ENCODE results near the gene RNF40.

RNF40 gene

DNA sequence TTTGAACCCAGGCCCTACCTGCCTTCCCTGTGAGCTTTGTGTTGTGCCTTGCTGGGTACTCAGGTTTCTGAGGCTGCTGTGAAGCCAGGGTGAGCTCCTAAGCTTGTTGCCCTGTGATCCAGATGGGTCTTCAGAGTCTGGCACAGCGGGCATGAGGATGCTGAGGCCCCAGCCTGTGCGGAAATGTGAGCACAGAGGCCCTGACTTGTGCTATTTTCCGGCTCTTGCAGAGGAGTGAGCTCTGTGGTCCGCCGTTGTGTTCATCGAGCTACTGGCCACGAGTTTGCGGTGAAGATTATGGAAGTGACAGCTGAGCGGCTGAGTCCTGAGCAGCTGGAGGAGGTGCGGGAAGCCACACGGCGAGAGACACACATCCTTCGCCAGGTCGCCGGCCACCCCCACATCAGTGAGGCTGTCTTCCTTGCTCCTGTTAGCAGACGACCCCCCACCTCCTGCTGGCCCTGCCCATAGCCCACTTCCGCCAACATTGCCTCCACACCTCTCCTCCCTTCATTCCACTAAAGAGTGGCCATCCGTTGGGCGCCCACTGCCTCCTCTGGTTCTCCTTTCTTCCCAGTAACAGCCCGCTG lies 11.2 kb upstream of the RNF40 start:
- H3K9me3 Mint-ChIP-seq: no peaks in the 10 kb centered on the region
- no peaks in the 10 kb centered on the region for H3K27me3 Mint-ChIP-seq
- H3K4me1 Mint-ChIP-seq: peaks cover 18% of the 10 kb centered on the region
- no peak overlapping the region for H3K27ac Mint-ChIP-seq
- no peaks in the 10 kb centered on the region for H3K36me3 Mint-ChIP-seq
- H3K4me3 Mint-ChIP-seq: no peak overlapping the region

DNA sequence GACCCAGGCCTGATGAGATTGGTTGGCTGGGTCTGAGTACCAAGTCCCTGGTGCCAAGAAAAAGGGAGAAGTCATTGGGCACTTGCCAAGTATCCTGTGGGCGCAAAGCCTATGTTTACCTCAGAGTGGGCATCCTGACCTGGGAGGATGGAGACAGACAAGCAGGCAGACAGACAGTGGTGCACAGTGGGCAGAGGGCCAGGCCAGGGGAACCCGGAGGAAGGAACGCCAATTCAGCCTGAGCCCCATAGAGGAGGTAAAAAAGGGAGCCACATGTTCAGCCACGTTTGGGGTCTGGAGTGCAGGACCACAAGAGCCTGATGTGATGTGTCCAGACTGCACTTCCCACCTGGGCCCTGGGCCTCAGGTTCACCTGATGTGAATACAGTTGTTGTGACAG lies 8.5 kb upstream of the RNF40 start:
- H3K9me3 Mint-ChIP-seq: no peaks in the 10 kb centered on the region

DNA sequence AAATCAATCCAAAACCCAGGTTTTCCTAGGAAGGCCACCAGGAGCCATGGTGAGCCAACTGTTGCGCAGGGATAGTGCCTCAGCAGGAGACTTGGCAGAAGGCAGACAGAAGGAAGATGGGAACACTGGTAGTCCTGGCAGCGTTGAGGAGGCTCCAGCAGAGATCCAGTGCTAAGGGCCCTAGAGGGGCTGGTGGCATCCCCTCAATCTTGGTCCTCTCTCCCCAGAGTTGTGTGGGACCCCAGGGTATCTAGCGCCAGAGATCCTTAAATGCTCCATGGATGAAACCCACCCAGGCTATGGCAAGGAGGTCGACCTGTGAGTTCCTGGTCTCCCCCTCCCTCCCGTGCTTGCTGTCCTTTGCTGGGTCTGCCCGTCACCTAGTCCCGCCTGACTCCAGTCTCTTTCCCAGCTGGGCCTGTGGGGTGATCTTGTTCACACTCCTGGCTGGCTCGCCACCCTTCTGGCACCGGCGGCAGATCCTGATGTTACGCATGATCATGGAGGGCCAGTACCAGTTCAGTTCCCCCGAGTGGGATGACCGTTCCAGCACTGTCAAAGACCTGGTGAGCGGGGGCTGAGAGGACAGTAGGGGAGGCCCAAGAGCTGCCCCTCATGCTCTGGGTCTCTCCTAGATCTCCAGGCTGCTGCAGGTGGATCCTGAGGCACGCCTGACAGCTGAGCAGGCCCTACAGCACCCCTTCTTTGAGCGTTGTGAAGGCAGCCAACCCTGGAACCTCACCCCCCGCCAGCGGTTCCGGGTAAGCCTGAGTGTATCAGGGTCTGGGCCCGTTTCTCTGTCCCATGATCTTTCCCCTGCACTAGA lies 6.0 kb upstream of the RNF40 start:
- Mint-ChIP-seq H3K4me3 (no peak overlapping the region), H3K4me1 (peaks cover 8% of the 10 kb centered on the region), H3K27me3 (no peaks in the 10 kb centered on the region), H3K27ac (no peak overlapping the region), H3K36me3 (peaks cover 2% of the 10 kb centered on the region), H3K9me3 (no peaks in the 10 kb centered on the region)

More for the DNA sequence above, 8.5 kb upstream of the RNF40 start:
- H3K4me1 Mint-ChIP-seq: peaks cover 10% of the 10 kb centered on the region
- no peaks in the 10 kb centered on the region for H3K27me3 Mint-ChIP-seq
- H3K36me3 Mint-ChIP-seq: peaks cover 2% of the 10 kb centered on the region
- no peak overlapping the region for H3K27ac Mint-ChIP-seq
- no peak overlapping the region for H3K4me3 Mint-ChIP-seq

DNA sequence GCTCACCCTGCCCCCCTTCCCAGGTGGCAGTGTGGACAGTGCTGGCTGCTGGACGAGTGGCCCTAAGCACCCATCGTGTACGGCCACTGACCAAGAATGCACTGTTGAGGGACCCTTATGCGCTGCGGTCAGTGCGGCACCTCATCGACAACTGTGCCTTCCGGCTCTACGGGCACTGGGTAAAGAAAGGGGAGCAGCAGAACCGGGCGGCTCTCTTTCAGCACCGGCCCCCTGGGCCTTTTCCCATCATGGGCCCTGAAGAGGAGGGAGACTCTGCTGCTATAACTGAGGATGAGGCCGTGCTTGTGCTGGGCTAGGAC lies 5.4 kb upstream of the RNF40 start:
- Mint-ChIP-seq H3K4me3 (no peak overlapping the region), H3K9me3 (no peaks in the 10 kb centered on the region), H3K27ac (no peak overlapping the region), H3K4me1 (peaks cover 9% of the 10 kb centered on the region), H3K36me3 (peaks cover 2% of the 10 kb centered on the region), H3K27me3 (no peaks in the 10 kb centered on the region)

DNA sequence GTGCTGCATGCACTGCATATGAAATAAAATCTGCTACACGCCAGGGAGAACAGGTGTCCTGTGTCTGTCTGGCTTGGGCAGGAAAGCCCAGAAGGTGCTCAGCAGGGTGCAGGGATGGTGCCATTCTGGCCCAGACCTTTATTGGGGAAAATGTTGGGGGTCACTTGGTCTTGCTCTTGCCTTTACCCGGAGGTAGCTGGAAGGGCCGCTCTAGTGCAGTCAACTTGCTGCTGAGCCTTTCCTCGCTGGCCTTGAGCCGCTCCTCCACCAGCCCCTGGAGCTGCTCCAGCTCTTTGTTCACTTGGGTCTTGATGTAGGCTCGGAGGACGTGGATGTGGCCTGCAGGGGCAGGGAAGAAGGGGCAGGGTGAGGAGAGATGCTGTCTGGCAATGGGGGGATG lies 4.8 kb upstream of the RNF40 start:
- Mint-ChIP-seq H3K4me1 (peaks cover 9% of the 10 kb centered on the region), H3K27me3 (no peaks in the 10 kb centered on the region), H3K27ac (no peak overlapping the region), H3K36me3 (peaks cover 2% of the 10 kb centered on the region), H3K4me3 (no peak overlapping the region), H3K9me3 (no peaks in the 10 kb centered on the region)

DNA sequence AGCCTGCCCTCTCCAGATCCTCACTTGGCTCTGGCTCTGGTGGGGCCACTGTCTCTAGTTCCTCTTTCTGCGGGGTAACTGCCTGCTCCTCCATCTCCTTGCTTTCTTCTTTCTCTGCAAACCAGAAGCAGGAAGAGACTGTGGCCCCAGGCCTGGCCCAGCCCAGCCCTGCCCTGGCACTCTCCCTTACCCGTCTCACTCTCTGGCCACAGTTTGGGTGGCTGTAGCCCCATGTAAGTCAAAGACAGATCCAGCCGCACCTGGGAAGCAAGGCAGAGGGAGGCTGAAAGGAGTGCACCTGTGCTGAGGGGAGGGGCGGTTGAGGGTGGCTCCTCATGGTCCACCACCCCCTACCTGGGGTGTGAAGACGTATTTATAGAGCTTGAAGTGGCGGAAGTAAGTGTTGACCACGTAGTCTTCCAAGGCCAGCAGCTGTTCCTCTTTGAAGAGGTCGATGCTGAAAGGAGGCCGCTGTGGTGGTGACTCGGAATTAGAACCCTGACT lies 3.1 kb upstream of the RNF40 start:
- Mint-ChIP-seq H3K27ac (peak overlapping the region; percentile 46), H3K4me1 (peaks cover 22% of the 10 kb centered on the region), H3K4me3 (peak overlapping the region; percentile 7), H3K36me3 (peaks cover 2% of the 10 kb centered on the region), H3K27me3 (no peaks in the 10 kb centered on the region), H3K9me3 (no peaks in the 10 kb centered on the region)

DNA sequence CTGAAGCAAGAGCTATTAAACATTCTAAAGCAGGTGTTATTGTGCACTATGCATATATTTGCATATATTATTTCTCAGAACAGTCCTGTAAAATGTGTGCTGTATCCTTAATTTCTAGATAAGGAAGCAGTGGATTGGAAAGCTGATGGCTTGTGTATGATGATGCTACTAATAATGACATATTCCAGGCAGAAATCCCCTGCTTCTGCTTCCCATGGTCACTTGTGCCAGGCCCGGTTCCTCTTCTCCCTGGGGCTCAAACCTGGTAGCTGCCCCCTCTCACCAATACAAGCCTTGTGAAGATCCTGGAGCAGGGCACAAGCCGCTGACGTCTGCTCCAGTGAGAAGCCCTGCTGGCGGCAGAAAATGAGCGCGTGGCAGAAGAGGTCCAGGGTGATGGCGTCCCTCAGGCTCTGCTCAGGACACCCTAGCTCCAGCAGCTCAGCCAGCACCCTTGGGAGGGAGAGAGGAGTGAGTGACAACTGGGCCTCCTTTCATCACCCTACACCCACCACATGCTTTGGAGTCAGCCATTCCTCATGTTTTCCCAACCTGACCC lies 2.0 kb upstream of the RNF40 start:
- H3K36me3 Mint-ChIP-seq: peaks cover 2% of the 10 kb centered on the region
- no peaks in the 10 kb centered on the region for H3K27me3 Mint-ChIP-seq
- peak overlapping the region; percentile 96 for H3K4me3 Mint-ChIP-seq
- H3K4me1 Mint-ChIP-seq: peaks cover 22% of the 10 kb centered on the region
- H3K9me3 Mint-ChIP-seq: no peaks in the 10 kb centered on the region
- H3K27ac Mint-ChIP-seq: no peak overlapping the region

DNA sequence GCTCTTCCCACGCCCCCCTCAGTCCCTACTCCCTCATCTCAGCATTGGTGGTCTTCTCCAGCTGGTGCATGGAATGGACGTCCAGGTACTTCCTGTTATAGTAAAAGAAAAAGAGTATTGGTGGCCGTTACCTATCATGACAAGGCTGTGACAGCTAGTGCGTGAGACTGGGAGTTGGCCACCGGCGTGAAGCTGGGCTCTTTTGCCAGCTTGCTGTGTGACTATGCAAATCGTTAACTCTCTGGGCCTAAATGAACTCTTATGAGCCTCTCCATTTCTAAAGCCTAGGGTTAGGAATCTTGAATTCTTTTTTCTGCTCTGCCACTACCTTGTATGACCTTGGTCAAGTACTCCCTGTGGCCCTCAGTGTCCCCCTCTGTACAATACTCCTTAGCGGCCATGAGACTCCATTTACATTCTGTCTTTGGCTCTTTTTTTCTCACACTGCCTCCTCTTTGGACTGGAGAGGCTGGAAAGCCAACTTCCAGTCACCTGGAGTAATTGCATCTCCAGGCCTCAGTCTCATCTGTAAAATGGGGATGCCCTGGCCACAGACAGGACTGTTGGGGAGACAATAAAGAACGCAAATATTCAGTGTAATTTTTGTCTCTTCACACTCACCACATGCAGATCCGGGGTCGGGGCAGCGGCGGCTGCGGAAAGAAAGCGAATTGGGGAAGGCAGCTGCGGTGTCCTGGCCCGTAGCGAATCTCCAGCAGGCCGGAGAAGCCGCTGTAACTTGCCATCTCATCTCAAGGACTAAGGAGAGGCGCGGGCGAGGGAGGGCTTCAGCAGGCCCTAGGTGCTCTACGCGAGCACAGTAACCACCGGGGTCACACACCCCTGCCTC lies 1.3 kb upstream of the RNF40 start:
- peaks cover 22% of the 10 kb centered on the region for H3K4me1 Mint-ChIP-seq
- H3K36me3 Mint-ChIP-seq: peaks cover 7% of the 10 kb centered on the region

DNA sequence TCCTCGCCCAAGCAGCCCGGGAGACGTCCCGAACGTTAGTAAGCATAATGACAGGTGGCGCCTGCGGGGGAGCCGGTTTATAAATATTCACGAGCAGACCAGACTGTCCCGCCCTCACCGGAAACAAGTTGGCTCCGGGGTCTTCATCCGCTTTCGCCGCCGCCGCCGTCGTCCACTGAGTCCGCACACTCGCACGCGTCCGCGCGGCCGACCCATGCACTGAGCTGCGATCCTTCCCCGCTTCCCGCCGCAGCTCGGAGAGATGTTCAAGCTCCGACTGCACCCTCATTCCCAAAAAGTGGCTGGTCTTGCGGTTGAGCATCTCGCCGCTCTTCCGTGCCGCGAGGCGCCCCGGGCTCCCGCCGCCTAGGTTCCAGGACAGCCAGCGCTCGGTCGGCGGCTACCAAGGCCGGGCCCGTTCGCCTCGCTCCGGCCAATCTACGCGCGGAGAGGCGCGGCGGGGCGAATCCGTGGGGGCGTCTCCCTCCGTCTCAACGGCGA lies 645 bp upstream of the RNF40 start:
- Mint-ChIP-seq H3K9me3 (no peaks in the 10 kb centered on the region), H3K4me3 (peak overlapping the region; percentile 96), H3K4me1 (peaks cover 22% of the 10 kb centered on the region), H3K27ac (peak overlapping the region; percentile 88), H3K27me3 (no peaks in the 10 kb centered on the region), H3K36me3 (peaks cover 8% of the 10 kb centered on the region)

More for the DNA sequence above, 1.3 kb upstream of the RNF40 start:
- Mint-ChIP-seq H3K27ac (peak overlapping the region; percentile 80), H3K9me3 (no peaks in the 10 kb centered on the region), H3K27me3 (no peaks in the 10 kb centered on the region), H3K4me3 (peak overlapping the region; percentile 96)

DNA sequence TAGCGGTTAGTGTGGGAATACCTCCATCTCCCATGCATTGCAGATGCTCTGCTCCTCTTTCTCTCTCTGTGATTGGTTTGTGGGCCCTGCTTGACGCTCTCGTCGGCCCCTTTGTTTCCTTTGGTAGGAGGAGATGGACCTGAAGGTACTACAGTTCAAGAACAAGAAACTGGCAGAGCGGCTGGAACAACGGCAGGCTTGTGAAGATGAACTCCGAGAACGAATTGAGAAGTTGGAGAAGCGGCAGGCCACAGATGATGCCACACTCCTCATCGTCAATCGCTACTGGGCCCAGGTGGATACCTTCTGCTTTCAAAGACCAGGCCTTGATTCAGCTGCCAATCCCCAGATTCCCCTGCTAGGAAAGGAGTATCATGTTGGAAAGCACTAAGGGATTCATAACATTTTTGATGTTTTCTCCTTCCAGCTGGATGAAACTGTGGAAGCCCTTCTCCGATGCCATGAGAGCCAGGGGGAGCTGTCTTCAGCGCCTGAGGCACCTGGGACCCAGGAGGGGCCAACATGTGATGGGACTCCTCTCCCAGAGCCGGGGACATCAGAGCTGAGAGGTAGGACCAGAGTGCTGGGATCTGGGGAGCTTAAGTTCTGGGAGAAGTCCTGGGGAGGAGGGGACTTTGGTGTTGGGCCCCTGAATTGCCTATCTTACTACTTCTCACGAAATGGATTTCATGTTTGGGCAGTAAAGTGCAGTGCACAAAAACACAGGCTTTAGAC lies 1.0 kb downstream of the RNF40 start:
- H3K27me3 Mint-ChIP-seq: no peaks in the 10 kb centered on the region
- H3K4me3 Mint-ChIP-seq: peak overlapping the region; percentile 96
- peak overlapping the region; percentile 88 for H3K27ac Mint-ChIP-seq
- no peaks in the 10 kb centered on the region for H3K9me3 Mint-ChIP-seq
- H3K36me3 Mint-ChIP-seq: peaks cover 9% of the 10 kb centered on the region
- peaks cover 22% of the 10 kb centered on the region for H3K4me1 Mint-ChIP-seq

DNA sequence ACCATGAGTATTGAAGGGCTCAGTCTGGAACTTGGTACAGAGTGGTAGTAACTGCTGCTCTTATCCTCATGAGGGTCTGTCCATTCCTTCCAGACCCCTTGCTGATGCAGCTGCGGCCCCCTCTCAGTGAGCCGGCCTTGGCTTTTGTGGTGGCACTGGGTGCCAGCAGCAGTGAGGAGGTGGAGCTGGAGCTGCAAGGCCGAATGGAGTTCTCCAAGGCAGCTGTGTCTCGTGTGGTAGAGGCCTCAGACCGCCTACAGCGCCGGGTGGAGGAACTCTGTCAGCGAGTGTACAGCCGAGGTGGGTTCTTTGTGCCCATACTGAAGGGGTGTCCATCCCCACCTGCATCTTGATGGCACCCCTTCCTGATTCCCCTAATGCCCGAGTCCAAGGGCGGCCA lies 2.0 kb downstream of the RNF40 start:
- H3K36me3 Mint-ChIP-seq: peaks cover 12% of the 10 kb centered on the region
- H3K4me3 Mint-ChIP-seq: peak overlapping the region; percentile 96
- H3K27ac Mint-ChIP-seq: no peak overlapping the region
- no peaks in the 10 kb centered on the region for H3K9me3 Mint-ChIP-seq
- H3K27me3 Mint-ChIP-seq: no peaks in the 10 kb centered on the region
- H3K4me1 Mint-ChIP-seq: peaks cover 22% of the 10 kb centered on the region

DNA sequence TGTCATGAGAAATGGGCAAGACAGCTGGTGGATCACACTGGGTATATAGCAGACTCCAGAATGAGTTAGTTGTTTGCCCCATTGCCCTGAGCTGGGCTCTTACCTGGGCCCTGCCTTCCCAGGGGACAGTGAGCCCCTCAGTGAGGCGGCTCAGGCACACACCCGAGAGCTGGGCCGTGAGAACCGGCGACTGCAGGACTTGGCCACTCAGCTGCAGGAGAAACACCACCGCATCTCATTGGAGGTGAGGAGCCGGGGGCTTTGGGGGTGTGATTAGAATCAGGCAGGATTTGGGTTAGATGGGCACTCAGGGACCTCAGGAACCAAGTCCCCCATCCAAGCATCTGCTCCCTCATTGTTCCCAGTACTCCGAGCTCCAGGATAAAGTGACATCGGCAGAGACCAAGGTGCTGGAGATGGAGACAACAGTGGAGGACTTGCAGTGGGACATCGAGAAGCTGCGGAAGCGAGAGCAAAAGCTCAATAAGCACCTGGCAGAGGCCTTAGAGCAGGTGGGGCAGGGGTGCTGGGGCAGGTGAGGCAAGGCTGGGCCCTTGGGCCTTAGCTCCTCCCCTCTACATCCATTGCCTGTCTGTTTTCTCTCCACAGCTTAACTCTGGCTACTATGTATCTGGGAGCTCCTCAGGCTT lies 2.8 kb downstream of the RNF40 start:
- H3K27ac Mint-ChIP-seq: no peak overlapping the region
- H3K27me3 Mint-ChIP-seq: no peaks in the 10 kb centered on the region
- H3K9me3 Mint-ChIP-seq: no peaks in the 10 kb centered on the region
- H3K36me3 Mint-ChIP-seq: peaks cover 12% of the 10 kb centered on the region
- H3K4me3 Mint-ChIP-seq: no peak overlapping the region
- peaks cover 22% of the 10 kb centered on the region for H3K4me1 Mint-ChIP-seq

DNA sequence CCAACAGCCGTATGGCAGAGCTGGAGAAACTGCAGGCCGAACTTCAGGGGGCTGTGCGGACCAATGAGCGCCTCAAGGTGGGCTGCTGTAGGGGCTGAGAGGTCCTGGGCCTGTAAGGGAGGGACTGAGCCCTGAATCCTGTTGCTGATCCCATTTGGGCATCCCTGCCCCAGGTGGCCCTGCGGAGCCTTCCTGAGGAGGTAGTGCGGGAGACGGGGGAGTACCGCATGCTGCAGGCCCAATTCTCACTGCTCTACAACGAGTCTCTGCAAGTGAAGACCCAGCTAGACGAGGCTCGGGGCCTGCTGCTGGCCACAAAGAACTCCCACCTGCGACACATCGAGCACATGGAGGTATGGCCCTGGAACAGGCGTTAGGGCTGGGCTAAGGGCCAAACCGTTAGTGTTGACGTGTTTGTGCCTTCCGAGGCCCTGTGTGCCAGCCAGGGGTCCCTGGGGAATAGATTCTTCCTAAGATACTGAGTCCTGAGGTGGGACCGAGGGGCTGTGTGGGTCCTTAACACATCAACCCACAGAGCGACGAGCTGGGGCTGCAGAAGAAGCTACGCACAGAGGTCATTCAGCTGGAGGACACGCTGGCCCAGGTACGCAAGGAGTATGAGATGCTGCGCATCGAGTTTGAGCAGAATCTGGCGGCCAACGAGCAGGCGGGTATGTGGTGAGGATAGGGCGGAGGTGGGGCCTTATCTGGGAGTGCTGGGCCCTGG lies 4.2 kb downstream of the RNF40 start:
- no peaks in the 10 kb centered on the region for H3K27me3 Mint-ChIP-seq
- H3K36me3 Mint-ChIP-seq: peaks cover 12% of the 10 kb centered on the region
- H3K4me3 Mint-ChIP-seq: no peak overlapping the region
- no peak overlapping the region for H3K27ac Mint-ChIP-seq
- peaks cover 13% of the 10 kb centered on the region for H3K4me1 Mint-ChIP-seq
- no peaks in the 10 kb centered on the region for H3K9me3 Mint-ChIP-seq

DNA sequence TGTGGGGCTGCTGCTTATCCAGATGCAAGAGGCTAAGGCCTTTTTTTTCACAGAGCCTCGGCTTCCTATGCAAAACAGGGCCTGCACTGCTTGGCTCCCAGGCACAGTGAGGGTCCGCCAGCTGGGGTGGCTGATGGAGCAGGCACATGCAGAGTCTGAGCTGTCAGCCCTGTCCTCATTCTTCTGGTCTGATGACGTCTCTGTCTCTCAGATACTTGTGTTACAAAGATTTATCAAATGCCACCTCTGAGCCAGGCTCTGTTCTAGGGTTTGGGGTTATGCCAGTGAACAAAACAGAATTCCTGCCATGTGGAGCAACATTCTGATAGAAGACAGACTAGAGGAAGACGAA lies 4.8 kb downstream of the RNF40 start:
- no peaks in the 10 kb centered on the region for H3K9me3 Mint-ChIP-seq
- H3K27me3 Mint-ChIP-seq: no peaks in the 10 kb centered on the region
- peaks cover 14% of the 10 kb centered on the region for H3K36me3 Mint-ChIP-seq
- no peak overlapping the region for H3K27ac Mint-ChIP-seq
- H3K4me1 Mint-ChIP-seq: peaks cover 13% of the 10 kb centered on the region
- no peak overlapping the region for H3K4me3 Mint-ChIP-seq
